ENCODE measurements around the gene LRFN2.

The LRFN2 gene

DNA sequence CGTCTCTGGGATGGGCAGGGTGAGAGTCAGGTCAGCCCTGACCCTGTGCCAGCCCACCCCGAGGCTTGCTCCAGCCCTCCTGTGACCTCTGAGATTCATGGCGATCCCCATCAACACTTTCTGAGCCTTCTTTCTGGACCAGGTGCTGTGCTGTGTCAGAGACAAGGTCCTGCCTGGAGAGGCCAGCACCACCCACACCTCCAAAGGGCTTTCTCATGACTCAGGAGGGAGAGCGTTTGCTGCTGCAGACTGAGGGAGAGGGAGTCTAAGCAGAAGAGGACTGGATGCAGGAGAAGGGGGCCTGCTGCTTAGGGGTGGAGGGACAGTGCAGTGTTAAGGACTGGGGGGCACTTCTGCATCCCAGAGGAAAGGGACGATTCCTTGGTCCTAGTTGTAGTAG lies 193.5 kb downstream of the LRFN2 start:
- no peak for DNase-seq

DNA sequence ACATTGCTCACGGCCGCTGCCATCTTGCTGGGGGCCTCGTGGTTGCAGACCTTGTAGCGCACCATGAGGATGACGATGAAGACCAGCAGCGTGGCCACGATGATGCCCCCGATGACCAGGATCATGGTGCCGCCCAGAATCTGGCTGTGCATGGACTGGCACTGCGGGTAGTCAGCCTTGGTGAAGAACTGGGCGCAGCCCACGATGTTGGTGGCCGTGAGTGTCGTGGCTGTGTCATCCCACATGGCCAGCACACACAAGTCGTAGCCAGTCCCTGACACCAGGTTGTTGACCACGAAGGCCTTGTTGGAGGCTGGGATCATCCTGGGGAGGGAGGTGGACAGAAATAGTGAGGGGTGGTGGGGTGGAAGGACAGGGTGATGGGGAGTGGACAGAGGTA lies 194.6 kb downstream of the LRFN2 start:
- DNase-seq: no peak

DNA sequence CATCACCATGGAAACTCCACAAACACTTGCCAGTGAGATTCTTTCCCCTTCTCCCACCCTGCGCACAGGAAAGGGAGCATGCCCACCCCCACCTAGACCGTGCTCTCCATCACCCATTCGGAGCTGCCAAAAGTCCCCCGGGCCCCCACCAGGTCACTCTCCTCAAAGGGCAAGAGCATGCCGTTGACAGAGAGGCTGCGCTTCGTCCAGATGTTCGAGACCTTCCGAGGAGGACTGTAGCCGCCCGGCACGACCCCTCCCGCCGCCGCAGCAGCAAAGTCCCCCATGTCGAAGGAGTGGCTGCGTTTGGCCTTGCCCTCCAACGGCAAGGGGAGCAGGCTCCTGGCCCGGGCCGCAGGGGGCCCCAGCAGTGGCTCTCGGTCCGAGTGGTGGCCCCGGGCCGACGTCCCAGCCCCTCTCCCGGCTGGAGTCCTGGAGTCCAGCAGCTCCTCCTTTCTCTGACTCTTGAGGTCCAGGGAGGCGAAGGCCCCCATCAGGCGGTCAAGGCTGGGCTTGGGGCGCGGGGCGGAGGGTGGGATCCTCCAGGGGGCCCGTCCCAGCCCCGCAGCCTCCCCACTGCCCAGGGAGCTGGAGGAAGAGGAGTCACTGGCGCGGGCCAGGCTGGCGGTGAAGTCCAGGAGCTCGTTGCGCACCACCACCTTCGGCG lies 195.2 kb downstream of the LRFN2 start:
- no peak for DNase-seq

DNA sequence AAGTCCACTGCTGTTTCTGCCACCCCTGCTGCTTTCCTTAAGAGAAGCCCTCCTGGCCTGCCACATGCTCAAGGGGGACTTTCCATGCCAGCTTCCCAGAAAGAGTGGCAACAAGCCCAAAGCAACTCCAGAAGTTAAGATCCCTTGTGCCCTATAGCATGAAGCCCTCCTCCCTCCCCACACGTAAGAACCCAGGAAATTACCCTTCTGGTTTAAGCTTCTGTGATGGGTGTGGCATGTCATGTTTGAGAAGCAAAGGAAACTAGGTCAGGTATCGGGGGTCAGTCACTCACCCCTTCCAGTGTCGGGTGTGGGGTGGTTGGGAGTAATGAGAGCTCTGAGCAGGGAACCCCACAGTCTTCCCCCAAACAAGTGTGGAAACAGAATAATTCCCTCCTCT lies 196.1 kb downstream of the LRFN2 start:
- DNase-seq: no peak

DNA sequence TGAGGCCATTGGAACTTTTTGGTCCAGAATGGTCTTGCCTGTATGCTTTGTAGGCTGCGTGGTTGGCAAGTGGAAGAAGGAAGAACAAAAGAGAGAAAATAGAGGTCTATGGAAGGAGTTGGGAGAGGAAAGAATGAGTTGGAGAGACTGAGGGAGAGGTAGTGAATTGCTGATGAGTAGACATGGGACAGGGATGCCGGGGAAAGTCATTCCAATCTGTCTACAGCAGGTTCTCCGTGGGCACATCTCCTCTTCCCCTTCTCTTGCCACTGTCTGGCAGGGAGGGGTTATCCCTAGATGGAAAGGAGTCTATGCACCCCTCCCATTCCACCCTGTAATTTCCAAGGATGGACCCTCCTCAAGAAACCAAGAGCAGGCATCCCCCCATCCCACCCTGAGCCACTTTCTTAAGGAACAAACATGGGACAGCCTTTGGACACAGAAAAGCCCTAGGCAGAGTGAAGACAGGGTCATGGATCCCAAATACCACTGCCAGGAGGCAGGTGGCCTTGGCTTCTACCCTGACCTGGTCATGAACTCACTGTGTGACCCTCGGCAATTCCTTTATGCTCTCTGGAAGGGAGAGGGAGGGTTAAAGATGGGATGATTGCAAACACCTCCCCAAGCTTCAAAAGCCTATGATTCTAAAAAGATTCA lies 196.9 kb downstream of the LRFN2 start:
- no peak for DNase-seq

DNA sequence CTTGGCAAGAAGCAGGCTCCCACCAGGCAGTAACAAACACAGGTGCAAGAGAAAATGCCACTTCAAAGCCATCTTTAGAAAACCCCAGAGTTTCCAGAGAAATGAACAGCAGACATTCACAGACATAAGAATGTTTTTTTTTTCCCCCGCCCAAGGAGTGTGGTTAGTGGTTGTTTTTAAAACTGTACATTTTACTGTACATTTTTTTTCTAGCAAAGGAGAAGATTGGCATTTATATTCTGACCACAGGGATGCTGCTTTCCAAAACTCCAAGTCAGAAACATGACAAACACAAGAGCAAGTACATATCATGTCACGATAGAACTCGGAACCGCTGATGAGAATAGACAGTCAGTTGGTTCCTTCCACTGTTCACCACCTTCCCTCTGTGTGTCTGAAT lies 197.9 kb downstream of the LRFN2 start:
- DNase-seq: no peak

DNA sequence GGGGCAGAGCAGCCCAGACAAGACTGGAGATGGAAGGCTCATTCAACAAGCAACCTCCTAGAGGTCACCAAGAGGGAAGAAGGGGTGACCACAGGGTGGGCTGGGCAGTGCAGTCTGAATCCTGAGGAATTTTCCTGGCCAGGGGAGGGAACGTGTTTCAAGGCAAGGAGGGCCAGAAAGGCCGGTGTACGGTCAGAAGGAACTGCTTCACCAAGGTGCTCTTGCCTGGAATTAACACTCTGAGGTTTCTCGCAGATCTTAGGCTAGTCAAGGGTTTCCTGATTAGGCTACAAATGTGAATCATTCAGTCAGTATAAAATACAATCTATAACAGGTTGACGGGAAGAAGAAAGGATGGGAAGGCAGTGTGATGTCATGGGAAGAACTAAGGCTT lies 199.3 kb downstream of the LRFN2 start:
- DNase-seq: no peak

DNA sequence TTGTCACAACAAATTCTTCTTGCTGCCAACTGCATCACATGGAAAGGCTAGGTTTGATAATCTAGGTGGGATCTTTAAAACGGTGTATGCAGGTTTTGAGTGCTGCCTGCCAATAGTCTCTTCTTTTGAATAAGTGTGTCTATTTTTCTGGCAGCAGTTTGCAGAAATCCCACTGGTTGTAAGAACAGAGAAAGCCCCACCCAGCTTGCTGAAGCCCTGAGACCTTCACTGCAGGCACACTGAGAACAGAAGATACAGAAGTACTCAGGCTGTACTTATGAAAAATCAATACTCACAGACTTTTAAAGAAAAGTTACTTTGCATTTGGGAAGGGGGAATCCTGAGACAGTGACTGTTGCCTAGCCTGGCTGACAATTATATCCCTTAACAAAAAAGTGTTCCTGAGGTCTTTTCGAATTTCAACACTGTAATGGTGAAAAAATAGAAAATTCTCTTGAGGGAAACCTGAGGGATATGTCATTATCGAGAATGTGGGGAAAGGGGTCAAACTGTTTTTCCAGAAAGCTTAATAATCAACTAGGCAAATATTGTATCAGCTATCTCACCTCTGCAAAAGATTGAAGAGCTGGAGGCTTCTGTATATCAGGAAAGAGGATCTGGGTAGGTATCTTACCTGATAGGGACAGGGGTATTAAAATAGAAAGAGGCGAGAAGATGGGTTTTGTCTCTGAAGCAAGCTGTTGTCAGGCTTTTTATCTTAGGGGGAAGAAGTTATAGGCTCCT lies 199.9 kb downstream of the LRFN2 start:
- no peak for DNase-seq

DNA sequence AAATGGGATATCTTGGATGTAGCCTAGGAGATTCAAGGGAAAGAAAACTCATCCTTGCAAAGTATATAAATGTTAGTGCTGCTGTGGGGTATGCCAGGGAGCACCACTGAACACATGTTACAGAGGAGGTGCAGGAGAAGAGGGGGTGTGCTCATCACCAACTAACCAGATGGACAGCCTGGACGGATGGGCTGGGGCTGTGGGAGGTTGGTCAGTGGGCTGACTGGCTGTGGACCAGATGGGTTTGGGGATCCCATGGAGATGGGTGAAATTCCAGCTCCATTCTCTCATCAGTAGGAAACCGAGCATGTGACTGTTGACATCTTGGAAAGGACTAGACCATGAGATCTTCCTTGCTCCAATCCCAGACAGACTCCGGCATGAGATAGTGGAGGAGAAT lies 201.0 kb downstream of the LRFN2 start:
- DNase-seq: no peak

DNA sequence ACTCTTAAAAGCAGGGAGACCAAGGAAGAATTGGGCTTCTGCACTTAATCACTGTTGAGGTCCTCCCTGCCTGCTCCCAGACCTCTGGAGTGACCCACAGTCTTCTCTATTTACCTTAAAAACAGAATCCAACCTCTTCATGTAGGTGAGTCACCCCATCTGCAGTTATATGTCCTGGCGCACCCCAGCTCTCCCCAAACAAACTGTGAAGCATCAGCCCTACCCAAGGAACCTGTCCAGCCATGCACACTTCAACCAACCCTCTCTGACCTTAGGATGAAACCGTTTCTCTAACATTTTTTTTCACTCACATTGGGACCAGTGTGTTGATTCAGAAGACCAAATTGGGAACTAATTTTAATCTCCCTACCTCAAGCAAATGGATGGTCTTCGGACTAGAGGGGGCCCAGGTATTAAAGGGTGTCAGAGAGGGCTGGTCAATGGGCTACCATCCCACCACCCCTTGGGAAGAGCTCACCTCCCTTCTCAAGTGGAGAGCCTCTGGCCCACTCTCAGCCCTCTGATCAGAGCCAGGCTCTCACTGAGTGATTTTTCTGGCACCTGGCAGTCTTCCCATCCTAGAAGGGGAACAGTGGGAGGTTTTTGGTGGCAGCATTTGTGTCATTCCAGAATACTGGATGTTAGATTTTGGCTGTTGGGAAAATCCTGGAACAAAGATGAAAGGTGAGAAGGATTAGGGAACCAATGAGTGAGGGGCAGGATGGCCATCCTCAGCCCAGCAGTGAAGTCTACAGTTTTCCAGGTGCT lies 203.6 kb downstream of the LRFN2 start:
- no peak for DNase-seq

DNA sequence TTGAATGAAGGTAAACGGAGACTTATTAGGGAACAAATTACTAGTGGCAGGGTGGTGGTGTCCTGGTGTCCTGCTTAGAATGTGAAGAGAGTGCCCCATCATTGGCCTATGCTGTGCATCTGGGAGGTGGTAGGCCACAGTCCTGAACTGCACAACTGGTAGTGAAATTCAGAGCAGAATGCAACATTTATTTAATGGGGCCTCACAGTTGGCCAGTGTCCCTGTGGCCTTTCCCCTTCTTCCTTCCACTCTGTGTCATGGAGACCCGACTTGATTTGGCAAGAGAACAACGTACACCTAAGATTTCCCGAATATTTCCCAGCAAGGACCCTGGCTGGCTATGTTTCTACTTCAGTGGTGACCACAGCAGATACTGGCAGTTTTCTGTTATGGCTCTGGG lies 206.9 kb downstream of the LRFN2 start:
- DNase-seq: no peak

DNA sequence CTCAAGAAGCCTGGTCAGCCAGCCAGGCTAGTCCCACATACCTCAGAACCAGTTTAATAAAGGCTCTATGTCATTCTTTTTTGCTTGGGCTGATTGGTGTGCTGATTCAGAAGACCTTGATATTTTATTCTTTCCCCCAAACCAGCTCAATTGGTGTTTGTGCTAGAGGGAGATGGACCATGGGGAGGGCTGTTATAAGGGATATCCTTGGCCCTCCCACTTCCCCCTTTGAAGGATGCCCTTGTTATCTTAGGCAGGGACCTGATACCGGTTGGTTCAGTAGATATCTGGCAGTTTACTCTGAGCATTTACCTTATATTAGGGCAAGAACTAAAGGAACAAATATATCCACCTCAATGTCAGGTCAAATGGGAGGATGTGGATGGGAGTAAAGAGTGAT lies 207.4 kb downstream of the LRFN2 start:
- DNase-seq: no peak

DNA sequence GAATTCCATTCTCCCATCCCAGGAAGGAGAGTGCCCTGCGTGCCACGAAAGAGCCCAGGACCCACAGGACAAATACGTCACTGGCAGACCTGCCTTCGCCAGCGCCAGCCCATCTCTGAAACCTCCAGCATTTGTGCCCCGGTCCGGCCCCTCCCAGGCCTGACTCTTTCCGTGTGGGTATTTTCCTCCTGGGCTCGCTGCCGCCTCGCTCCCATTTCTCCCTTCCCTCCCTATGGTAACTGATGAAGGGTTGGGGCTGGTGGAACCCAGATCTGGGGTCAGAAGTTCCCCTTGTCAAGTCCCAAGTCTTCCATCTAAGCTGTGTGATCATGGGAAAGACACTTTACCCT lies 208.5 kb downstream of the LRFN2 start:
- DNase-seq: no peak

DNA sequence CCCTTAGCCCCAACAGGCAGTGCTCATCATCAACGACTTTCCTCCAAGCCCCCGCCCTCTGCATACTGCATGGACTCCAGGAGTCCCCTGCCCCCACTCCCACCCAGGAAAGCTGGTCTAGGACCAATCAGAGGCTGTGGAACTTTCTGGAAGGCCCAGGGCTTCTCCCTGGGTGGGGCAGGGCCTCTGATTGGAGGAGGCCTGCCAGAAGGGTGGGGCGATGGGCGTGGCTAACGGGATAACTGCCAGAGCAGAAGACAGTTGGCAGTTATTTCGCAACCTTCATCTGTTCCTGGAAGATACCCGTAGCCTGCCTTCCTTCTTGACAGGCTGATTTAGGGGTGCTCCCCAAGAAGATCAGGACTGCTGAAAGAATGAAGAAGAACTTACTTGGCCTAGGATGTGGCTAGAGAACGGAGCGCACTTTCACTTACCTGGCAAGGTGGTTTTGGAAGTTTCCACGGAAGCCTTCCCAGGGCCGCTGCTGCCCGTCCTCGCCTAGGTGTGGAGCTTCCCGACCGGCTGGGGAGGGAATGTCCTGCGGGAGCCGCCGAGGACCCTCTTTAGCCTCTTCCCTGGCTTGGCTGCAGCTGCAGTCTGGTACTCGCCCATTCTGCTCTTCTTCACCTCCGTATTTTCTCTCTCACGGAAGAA lies 209.0 kb downstream of the LRFN2 start:
- no peak for DNase-seq

DNA sequence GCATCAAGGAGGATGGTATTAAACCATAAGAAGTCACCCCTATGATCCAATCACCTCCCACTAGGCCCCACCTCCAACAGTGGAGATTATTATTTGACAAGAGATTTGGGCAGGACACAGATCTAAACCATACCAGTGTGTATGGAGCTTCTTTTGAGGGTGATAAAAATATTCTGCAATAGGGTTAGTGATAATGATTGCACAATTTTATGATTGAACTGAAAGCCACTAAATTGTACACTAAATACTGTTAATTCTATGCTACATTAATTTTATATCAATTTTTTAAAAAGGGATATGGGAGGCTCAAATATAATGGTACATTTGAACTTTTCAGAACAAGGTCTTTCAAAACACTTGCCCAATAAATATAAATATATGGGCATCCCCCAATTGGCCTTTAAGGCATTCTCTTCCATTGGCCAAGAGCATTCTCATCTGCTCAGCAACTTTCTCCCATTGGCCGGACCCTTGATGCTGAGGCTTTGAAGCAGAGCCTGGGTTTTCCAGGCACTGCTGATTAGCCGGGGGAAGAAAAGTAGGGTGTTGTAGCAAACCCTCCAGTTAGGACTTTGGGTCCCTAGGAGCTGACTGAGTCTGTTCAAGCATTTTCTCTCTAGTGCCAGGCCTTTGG lies 209.9 kb downstream of the LRFN2 start:
- DNase-seq: no peak

DNA sequence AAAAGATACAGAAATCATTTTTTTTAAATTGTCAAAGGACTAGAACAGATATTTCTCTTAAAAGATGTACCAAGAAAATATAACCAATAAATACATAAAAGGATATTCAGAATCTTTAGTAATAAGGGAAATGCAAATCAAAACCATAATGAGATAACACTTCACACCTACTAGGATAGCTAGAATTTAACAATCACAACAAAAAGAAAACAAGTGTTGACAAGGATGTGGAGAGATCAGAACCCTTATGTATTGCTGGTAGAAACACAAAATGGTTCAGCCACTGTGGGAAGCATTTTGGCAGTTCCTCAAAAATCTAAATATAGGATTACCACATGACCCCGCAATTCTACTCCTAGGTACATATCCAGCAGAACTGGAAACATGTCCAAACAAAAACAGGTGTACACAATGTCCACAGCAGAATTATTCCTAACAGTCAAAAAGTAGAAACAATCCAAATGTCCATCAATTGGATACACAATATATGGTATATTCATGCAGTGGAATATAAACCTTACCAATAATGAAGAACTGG lies 211.0 kb downstream of the LRFN2 start:
- DNase-seq: no peak

DNA sequence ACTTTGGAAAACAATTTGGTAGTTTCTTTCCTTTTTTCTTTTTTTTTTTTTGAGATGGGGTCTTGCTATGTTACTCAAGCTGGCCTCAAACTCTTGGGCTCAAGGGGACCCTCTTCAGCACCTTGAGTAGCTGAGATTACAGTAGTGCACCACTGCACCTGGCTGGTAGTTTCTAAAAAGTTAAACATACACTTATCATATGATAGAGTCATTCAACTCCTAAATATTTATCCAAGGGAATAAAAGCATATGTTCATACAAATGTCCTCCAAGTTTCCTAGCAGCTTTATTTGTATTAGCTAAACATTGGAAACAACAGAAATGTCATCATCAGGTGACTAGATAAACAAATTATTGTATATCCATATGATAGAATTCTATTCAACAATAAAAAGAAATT lies 213.9 kb downstream of the LRFN2 start:
- no peak for DNase-seq

DNA sequence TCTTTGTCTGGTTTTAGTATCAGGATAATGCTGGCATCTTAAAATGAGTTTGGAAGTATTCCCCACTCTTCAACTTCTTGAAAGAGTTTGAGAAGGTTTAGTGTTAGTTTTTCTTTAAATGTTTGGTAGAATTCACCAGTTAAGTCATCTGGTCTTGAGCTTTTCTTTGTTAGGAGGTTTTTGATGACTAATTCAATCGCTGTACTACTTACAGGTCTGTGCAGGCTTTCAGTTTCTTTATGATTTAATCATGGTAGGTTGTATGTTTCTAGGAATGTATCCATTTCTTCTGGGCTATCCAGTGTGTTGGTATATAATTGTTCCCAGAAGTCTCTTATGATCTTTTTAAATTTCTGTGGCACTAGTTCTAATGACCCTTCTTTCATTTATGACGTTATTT lies 215.5 kb downstream of the LRFN2 start:
- DNase-seq: no peak

DNA sequence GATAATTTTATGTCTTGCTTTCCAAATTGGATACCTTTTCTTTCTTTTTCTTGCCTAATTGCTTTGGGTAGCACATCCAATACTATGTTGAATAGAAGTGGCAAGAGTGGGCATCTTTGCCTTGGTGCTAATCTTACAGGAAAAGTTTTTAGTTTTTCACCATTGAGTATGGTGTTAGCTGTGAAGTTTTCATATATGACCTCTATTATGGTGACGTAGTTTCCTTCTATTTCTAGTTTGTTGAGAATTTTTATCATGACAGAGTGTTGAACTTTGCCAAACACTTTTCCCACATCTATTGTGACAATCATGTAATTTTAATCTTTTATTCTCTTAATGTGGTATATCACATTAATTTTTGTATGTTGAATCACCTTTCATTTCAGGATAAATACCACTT lies 216.1 kb downstream of the LRFN2 start:
- no peak for DNase-seq

DNA sequence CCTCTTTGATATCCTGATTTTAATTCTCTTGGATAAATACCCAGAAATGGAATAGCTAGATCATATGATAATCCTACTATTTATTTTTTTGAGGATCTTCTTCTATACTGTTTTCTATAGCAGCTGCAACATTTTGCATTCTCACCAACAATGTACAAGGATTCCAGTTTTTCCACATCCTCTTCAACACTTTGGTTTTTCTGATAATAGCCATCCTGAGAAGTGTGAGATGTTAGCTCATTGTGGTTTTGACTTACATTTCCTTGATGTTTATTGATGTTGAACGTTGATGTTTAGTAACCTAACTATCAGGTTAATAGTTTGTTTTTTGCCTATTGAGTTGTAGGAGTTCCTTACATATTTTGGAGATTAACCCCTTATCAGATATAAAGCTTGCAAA lies 217.3 kb downstream of the LRFN2 start:
- DNase-seq: no peak

DNA sequence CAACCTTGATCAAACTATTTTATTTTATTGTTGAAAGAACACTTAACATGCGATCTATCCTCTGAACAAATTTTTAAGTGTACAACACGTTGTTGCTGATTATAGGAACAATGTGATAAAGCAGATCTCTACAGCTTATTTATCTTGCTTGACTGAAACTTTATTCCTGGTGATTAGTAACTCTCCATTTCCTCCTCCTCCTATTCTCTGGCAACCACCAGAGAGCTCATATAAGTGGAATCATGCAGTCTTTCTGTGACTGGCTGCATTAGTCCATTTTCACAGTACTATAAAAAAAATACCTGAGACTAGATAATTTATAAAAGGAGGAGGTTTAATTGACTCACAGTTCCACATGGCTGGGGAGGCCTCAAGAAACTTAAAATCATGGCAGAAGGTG lies 218.1 kb downstream of the LRFN2 start:
- no peak for DNase-seq

DNA sequence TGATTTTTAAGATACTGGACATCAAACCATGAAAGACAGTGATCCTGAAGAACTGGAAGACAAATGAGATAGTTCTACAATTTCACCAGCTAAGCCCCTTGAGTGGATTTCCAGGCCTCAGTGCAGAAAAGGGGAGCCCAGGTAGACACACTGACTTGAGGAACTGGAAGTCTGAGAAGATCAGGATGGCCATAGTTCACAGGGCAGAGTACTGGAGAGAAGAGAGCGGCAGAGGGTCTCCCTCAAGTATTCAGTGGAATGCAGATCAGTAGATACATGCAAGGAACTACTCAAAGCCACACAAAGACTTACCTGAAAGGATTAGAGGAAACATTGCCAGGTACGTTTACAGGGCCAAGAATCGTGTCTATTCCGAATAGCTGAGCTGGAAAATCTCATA lies 224.3 kb downstream of the LRFN2 start:
- DNase-seq: no peak
